Neural cell (in vitro differentiated cells): ENCODE measurements around the gene ATG9B. TPM values are rescaled to one million over a fixed set of nuclear protein-coding genes. Genes with fewer than 3 reads are reported as not detected.

Source experiments
- H2AFZ ChIP-seq: fragments of 200-600, 300-800 bp; sonication (generic), shearing (Covaris generic); 2 replicates; pipeline ENCODE4 v1.6.0; 2014; ENCODE audit warnings: low read depth, mild to moderate bottlenecking, antibody characterized with exemption, low read length, moderate library complexity
- H3F3A ChIP-seq: fragments of 200-600 bp; shearing (Covaris generic); 2 replicates; pipeline ENCODE4 v1.6.1; 2016; ENCODE audit warnings: mild to moderate bottlenecking, moderate library complexity, mixed read lengths, antibody characterized with exemption, low read length; ENCODE audit not compliant: insufficient read depth, poor library complexity, severe bottlenecking
- H3K27ac ChIP-seq: fragments of 200-600, 300-800 bp; sonication (generic), shearing (Covaris generic); 2 replicates; pipeline ENCODE4 v1.5.1; 2014; ENCODE audit warnings: mild to moderate bottlenecking, low read length, moderate library complexity
- H3K27me3 ChIP-seq: fragments of 300-800, 200-600 bp; sonication (generic), shearing (Covaris generic); 2 replicates; pipeline ENCODE4 v1.6.0; 2014; ENCODE audit warnings: mild to moderate bottlenecking, low read depth, low read length, moderate library complexity; ENCODE audit not compliant: insufficient read depth
- H3K36me3 ChIP-seq: fragments of 300-800, 200-600 bp; sonication (generic), shearing (Covaris generic); 2 replicates; pipeline ENCODE4 v1.5.1; 2014; ENCODE audit warnings: mild to moderate bottlenecking, antibody characterized with exemption, low read length, moderate library complexity; ENCODE audit not compliant: insufficient read depth
- H3K4me2 ChIP-seq: fragments of 300-800, 200-600 bp; sonication (generic), shearing (Covaris generic); 2 replicates; pipeline ENCODE4 v1.6.0; 2014; ENCODE audit warnings: mild to moderate bottlenecking, low read length
- H3K4me3 ChIP-seq: fragments of 300-800, 200-600 bp; sonication (generic), shearing (Covaris generic); 2 replicates; pipeline ENCODE4 v1.5.1; 2014; ENCODE audit warnings: mild to moderate bottlenecking, low read length, moderate library complexity
- H3K79me2 ChIP-seq: fragments of 200-600 bp; shearing (Covaris generic); replicated peaks from 2 replicates; pipeline ENCODE4 v1.6.0; 2014; ENCODE audit warnings: mild to moderate bottlenecking, low read length, moderate library complexity; ENCODE audit not compliant: insufficient read depth
- H3K9ac ChIP-seq: fragments of 300-800, 200-600 bp; sonication (generic), shearing (Covaris generic); 2 replicates; pipeline ENCODE4 v1.6.1; 2016; ENCODE audit warnings: mild to moderate bottlenecking, low read length, mixed read lengths
- H3K9me2 ChIP-seq: fragments of 200-600 bp; shearing (Covaris generic); 2 replicates; pipeline ENCODE4 v1.6.1; 2016; ENCODE audit warnings: mild to moderate bottlenecking, low read length, mixed read lengths; ENCODE audit not compliant: insufficient read depth
- H3K9me3 ChIP-seq: fragments of 200-600, 300-800 bp; sonication (generic), shearing (Covaris generic); 2 replicates; pipeline ENCODE4 v1.6.1; 2016; ENCODE audit warnings: mild to moderate bottlenecking, mixed run types, low read length, moderate library complexity, mixed read lengths
- H4K20me1 ChIP-seq: fragments of 200-600 bp; shearing (Covaris generic); 2 replicates; pipeline ENCODE4 v1.6.1; 2016; ENCODE audit warnings: mild to moderate bottlenecking, mixed run types; ENCODE audit not compliant: insufficient read depth
- CTCF ChIP-seq: fragments of 450-650 bp; IDR thresholded peaks from 2 replicates; pipeline ENCODE4 v1.5.1; 2014; ENCODE audit warnings: antibody characterized with exemption, mild to moderate bottlenecking, moderate library complexity; ENCODE audit not compliant: poor library complexity, severe bottlenecking
- EP300 ChIP-seq: fragments of 450-650 bp; conservative IDR thresholded peaks from 2 replicates; pipeline ENCODE4 v1.6.1; 2014; ENCODE audit warnings: antibody characterized with exemption, mild to moderate bottlenecking, moderate library complexity; ENCODE audit not compliant: poor library complexity, severe bottlenecking
- EZH2 ChIP-seq: fragments of 200-600, 300-800 bp; shearing (Covaris generic), sonication (generic); IDR thresholded peaks from 2 replicates; pipeline ENCODE4 v1.6.1; 2014; ENCODE audit warnings: antibody characterized with exemption, low read length, borderline replicate concordance, mild to moderate bottlenecking; ENCODE audit not compliant: insufficient read depth, poor library complexity, severe bottlenecking
- MXI1 ChIP-seq: fragments of 450-650 bp; conservative IDR thresholded peaks from 2 replicates; pipeline ENCODE4 v1.6.1; 2014; ENCODE audit warnings: antibody characterized with exemption, mild to moderate bottlenecking; ENCODE audit not compliant: poor library complexity, severe bottlenecking
- POLR2AphosphoS5 ChIP-seq: IDR thresholded peaks from 2 replicates; pipeline ENCODE4 v1.6.1; 2012
- RAD21 ChIP-seq: fragments of 450-650 bp; conservative IDR thresholded peaks from 2 replicates; pipeline ENCODE4 v1.6.1; 2014; ENCODE audit warnings: antibody characterized with exemption, mild to moderate bottlenecking, moderate library complexity
- REST ChIP-seq: IDR thresholded peaks from 2 replicates; pipeline ENCODE4 v1.6.1; 2012; ENCODE audit warnings: borderline replicate concordance
- SMC3 ChIP-seq: fragments of 450-650 bp; conservative IDR thresholded peaks from 2 replicates; pipeline ENCODE4 v1.6.1; 2014; ENCODE audit warnings: antibody characterized with exemption, mild to moderate bottlenecking, moderate library complexity; ENCODE audit not compliant: poor library complexity
- TAF1 ChIP-seq: IDR thresholded peaks from 2 replicates; pipeline ENCODE4 v1.6.1; 2012; ENCODE audit warnings: low read depth
- polyA plus RNA-seq: library from polyadenylated mRNA; depleted of rRNA; stranded (reverse); fragments of >200 nt; gene quantifications from 2 replicates; pipeline ENCODE4 v1.2.3, GENCODE V29; 2014

Gene ATG9B
- polyA plus RNA-seq, 1 donor from 2014 or later, result 1.4 TPM

GRCh38 chr7:151071032-151071866 is 47.0 kb upstream of the ATG9B start:
- Histone ChIP-seq H3K9me2 (no peaks in the 10 kb centered on the region), H3K9me3 (no peaks in the 10 kb centered on the region), H4K20me1 (no peaks in the 10 kb centered on the region), H3K4me3 (no peak overlapping the region), H3K27ac (no peak overlapping the region), H3F3A (no peaks in the 10 kb centered on the region), H3K27me3 (no peaks in the 10 kb centered on the region), H3K36me3 (no peaks in the 10 kb centered on the region), H2AFZ (no peak overlapping the region), H3K4me2 (no peak overlapping the region), H3K79me2 (no peaks in the 10 kb centered on the region), H3K9ac (no peak overlapping the region)
- TF ChIP-seq RAD21, result no peak
- no peak for TF ChIP-seq CTCF
- no peak for TF ChIP-seq MXI1
- TF ChIP-seq POLR2AphosphoS5, result no peak
- TF ChIP-seq TAF1, result no peak
- TF ChIP-seq SMC3, result no peak
- no peak for TF ChIP-seq EZH2
- TF ChIP-seq REST, result no peak
- TF ChIP-seq EP300, result no peak

GRCh38 chr7:151070574-151070960 is 46.3 kb upstream of the ATG9B start:
- H3K36me3 ChIP-seq, result no peaks in the 10 kb centered on the region
- no peaks in the 10 kb centered on the region for H3F3A ChIP-seq
- TF ChIP-seq TAF1 (no peak), REST (no peak), EP300 (no peak), RAD21 (no peak)
- no peak overlapping the region for H3K4me3 ChIP-seq
- no peaks in the 10 kb centered on the region for H4K20me1 ChIP-seq
- no peaks in the 10 kb centered on the region for H3K27me3 ChIP-seq
- no peak overlapping the region for H3K4me2 ChIP-seq
- no peaks in the 10 kb centered on the region for H3K79me2 ChIP-seq
- H3K9ac ChIP-seq, result no peak overlapping the region
- no peaks in the 10 kb centered on the region for H3K9me3 ChIP-seq
- H3K27ac ChIP-seq, result no peak overlapping the region
- H2AFZ ChIP-seq, result no peak overlapping the region
- no peaks in the 10 kb centered on the region for H3K9me2 ChIP-seq
